GM19395 (cell line): ENCODE data around the gene PRR23E.

Experiments used
- ATAC-seq: cut with Tn5 transposase; IDR thresholded peaks from one replicate; pipeline ENCODE4 v1.9.1; 2021; ENCODE audit warnings: mild to moderate bottlenecking, moderate library complexity; ENCODE audit not compliant: unreplicated experiment

Gene PRR23E

GRCh38 chr3:127164615-127165014 lies 28.3 kb upstream of the PRR23E start:
- ATAC-seq = no peak

GRCh38 chr3:127165036-127165435 lies 27.9 kb upstream of the PRR23E start:
- no peak for ATAC-seq

- ATAC-seq = no peak
These were observed 27.0 kb upstream of the PRR23E start for GRCh38 chr3:127165694-127166485.

- no peak for ATAC-seq
These were observed 26.3 kb upstream of the PRR23E start for GRCh38 chr3:127166501-127167065.

GRCh38 chr3:127167315-127168043 lies 25.5 kb upstream of the PRR23E start:
- ATAC-seq = no peak

GRCh38 chr3:127168271-127168670 lies 24.7 kb upstream of the PRR23E start:
- ATAC-seq = no peak

- ATAC-seq = no peak
These were observed 22.1 kb upstream of the PRR23E start for GRCh38 chr3:127170814-127171213.

- ATAC-seq = no peak
These were observed 21.6 kb upstream of the PRR23E start for GRCh38 chr3:127171320-127171719.

GRCh38 chr3:127171721-127172120 lies 21.2 kb upstream of the PRR23E start:
- ATAC-seq = no peak

- no peak for ATAC-seq
These were observed 20.7 kb upstream of the PRR23E start for GRCh38 chr3:127172211-127172610.

GRCh38 chr3:127172781-127173515 lies 20.0 kb upstream of the PRR23E start:
- no peak for ATAC-seq

GRCh38 chr3:127173516-127174166 lies 19.3 kb upstream of the PRR23E start:
- no peak for ATAC-seq

GRCh38 chr3:127174284-127174683 lies 18.6 kb upstream of the PRR23E start:
- no peak for ATAC-seq

- ATAC-seq = no peak
These were observed 18.2 kb upstream of the PRR23E start for GRCh38 chr3:127174715-127175140.

- no peak for ATAC-seq
These were observed 17.7 kb upstream of the PRR23E start for GRCh38 chr3:127175272-127175671.

- no peak for ATAC-seq
These were observed 15.7 kb upstream of the PRR23E start for GRCh38 chr3:127177226-127177625.

- no peak for ATAC-seq
These were observed 12.1 kb upstream of the PRR23E start for GRCh38 chr3:127180859-127181258.

GRCh38 chr3:127182431-127182830 lies 10.5 kb upstream of the PRR23E start:
- ATAC-seq = no peak

- no peak for ATAC-seq
These were observed 9.8 kb upstream of the PRR23E start for GRCh38 chr3:127182848-127183714.
